GM12891 (cell line): ENCODE measurements around the gene NUAK1.

ENCODE experiments used
- POLR2A ChIP-seq: IDR thresholded peaks from 2 replicates; pipeline ENCODE4 v1.6.1; 2011; ENCODE audit warnings: low read depth, low read length, control low read depth
- POU2F2 ChIP-seq: IDR thresholded peaks from 2 replicates; pipeline ENCODE4 v1.6.1; 2011; ENCODE audit warnings: low read depth, mild to moderate bottlenecking, control low read depth, low read length, moderate library complexity
- TAF1 ChIP-seq: IDR thresholded peaks from 2 replicates; pipeline ENCODE4 v1.6.1; 2011; ENCODE audit warnings: low read depth, low read length, control low read depth

- TF ChIP-seq TAF1 (no peak), POLR2A (no peak), POU2F2 (no peak)
Measured at GRCh38 chr12:106161491-106161890, 22.7 kb upstream of the NUAK1 start.
